LNCAP (cell line): ENCODE results near the gene NKD1.
A peak's percentile ranks its signal among the peaks of the same experiment; 100 is the strongest.

Experiments
- CTCF ChIP-seq: fragments of 450-650 bp; IDR thresholded peaks from 2 replicates; pipeline ENCODE4 v1.5.1; 2017; ENCODE audit warnings: mild to moderate bottlenecking

NKD1 gene

GRCh38 chr16:50583211-50583610 is 35.0 kb downstream of the NKD1 start:
- no peak for TF ChIP-seq CTCF

- TF ChIP-seq CTCF, result no peak
Observed at GRCh38 chr16:50584033-50584722, 36.0 kb downstream of the NKD1 start.

GRCh38 chr16:50585331-50585776 is 37.2 kb downstream of the NKD1 start:
- no peak for TF ChIP-seq CTCF

GRCh38 chr16:50587543-50587942 is 39.3 kb downstream of the NKD1 start:
- no peak for TF ChIP-seq CTCF

- no peak for TF ChIP-seq CTCF
Observed at GRCh38 chr16:50588276-50588675, 40.1 kb downstream of the NKD1 start.

GRCh38 chr16:50591209-50591608 is 43.0 kb downstream of the NKD1 start:
- no peak for TF ChIP-seq CTCF

GRCh38 chr16:50591800-50592771 is 43.9 kb downstream of the NKD1 start:
- peak; percentile 39 for TF ChIP-seq CTCF
